Lung (tissue), 12 donors: ENCODE measurements around the gene UVSSA. TPM values are rescaled to one million over a fixed set of nuclear protein-coding genes. Genes with fewer than 3 reads are reported as not detected.

Source experiments
- ATAC-seq: fragments of 200-7000 bp; cut with Tn5 transposase; one replicate; pipeline ENCODE4 v1.9.1; 2020; ENCODE audit warnings: moderate number of reproducible peaks; ENCODE audit not compliant: insufficient read depth, low FRiP score
- DNase-seq, 3 donors: peaks; one replicate each; pipeline ENCODE4 v3.0.0-alpha.2; 2013 to 2017
- H3K27ac ChIP-seq, 2 donors: one replicate each; pipeline ENCODE4 v1.5.1; 2013; ENCODE audit warnings: mild to moderate bottlenecking in 2 of 2, moderate library complexity in 2 of 2, control low read depth in 1 of 2, inconsistent platforms in 1 of 2, low read depth in 1 of 2, low read length in 1 of 2
- H3K27me3 ChIP-seq, 3 donors: one replicate each; pipeline ENCODE4 v1.5.1; 2013; ENCODE audit warnings: low read length in 2 of 3; ENCODE audit not compliant: control insufficient read depth in 3 of 3, insufficient read depth in 3 of 3
- H3K36me3 ChIP-seq, 4 donors: one replicate each; pipeline ENCODE4 v1.5.1; 2013; ENCODE audit warnings: low read length in 4 of 4, mild to moderate bottlenecking in 1 of 4, moderate library complexity in 1 of 4; ENCODE audit not compliant: control insufficient read depth in 4 of 4, insufficient read depth in 4 of 4
- H3K4me1 ChIP-seq, 5 donors: one replicate each; pipeline ENCODE4 v1.5.1; 2013; ENCODE audit warnings: low read length in 5 of 5, mild to moderate bottlenecking in 2 of 5, moderate library complexity in 1 of 5; ENCODE audit not compliant: control insufficient read depth in 5 of 5, insufficient read depth in 5 of 5
- H3K4me3 ChIP-seq: one replicate; pipeline ENCODE4 v1.5.1; 2013; ENCODE audit warnings: mild to moderate bottlenecking, control low read depth, moderate library complexity
- H3K9ac ChIP-seq, 2 donors: one replicate each; pipeline ENCODE4 v1.5.1; 2013; ENCODE audit warnings: low read length in 2 of 2, control low read depth in 1 of 2; ENCODE audit not compliant: insufficient read depth in 1 of 2
- H3K9me3 ChIP-seq, 4 donors: one replicate each; pipeline ENCODE4 v1.5.1; 2013; ENCODE audit warnings: low read length in 3 of 4, mild to moderate bottlenecking in 1 of 4, moderate library complexity in 1 of 4; ENCODE audit not compliant: control insufficient read depth in 4 of 4, insufficient read depth in 3 of 4
- CTCF ChIP-seq: IDR thresholded peaks from 2 replicates; pipeline ENCODE4 v1.5.1; 2012; ENCODE audit warnings: mild to moderate bottlenecking; ENCODE audit errors: control extremely low read depth, extremely low read depth
- WGBS, 2 donors: extraction: QIAGEN DNeasy Blood & Tissue Kit; methylation state at CpG; one replicate each; pipeline ENCODE4 v1.1.7; 2013; 5-methylcytosine and 5-hydroxymethylcytosine counted together
- polyA plus RNA-seq, 2 donors: library from polyadenylated mRNA; stranded (reverse); fragments of 200-250 nt; gene quantifications; one replicate each; pipeline ENCODE4 v1.2.1, GENCODE V29; 2013
- total RNA-seq, 2 donors: library from RNA; depleted of rRNA in 1 of 2; stranded (reverse); fragments of >200 nt in 1 of 2; gene quantifications; one replicate each; pipeline ENCODE4 v1.2.1, GENCODE V29; 2014 to 2021
- donor health status: control.
- donor health status: control.
- donor health status: Bipolar disorder and iron deficiency.
- donor health status: healthy.
- donor health status: DM: yes; HTN: yes; CAD: no.

The UVSSA gene
- total and polyA plus RNA-seq, 4 donors, result 9.8 to 50.9 (median 17.7) TPM

- no peak overlapping the region for H3K4me3 ChIP-seq
- H3K27ac ChIP-seq, result no peak overlapping the region
- peaks cover 0 to 6% (median under 1%) of the 10 kb centered on the region in 4 donors for H3K9me3 ChIP-seq
- H3K27me3 ChIP-seq, result peaks cover 12 to 43% (median 22%) of the 10 kb centered on the region in 3 donors
- peak in 1 of 3 donors; percentile 8 for DNase-seq
- peaks cover 0 to 15% (median 0%) of the 10 kb centered on the region in 5 donors for H3K4me1 ChIP-seq
- 38 to 48% methylated on average over 13 to 14 of the region's 14 CpGs for WGBS, 2 donors
- no peaks in the 10 kb centered on the region for H3K36me3 ChIP-seq
- H3K9ac ChIP-seq, result no peak overlapping the region
- no peak for TF ChIP-seq CTCF
- no peak for ATAC-seq
Observed at GRCh38 chr4:1400831-1401408, 53.9 kb downstream of the UVSSA start.

- DNase-seq, result peak in 1 of 3 donors; percentile 11
- no peak for ATAC-seq
- H3K27me3 ChIP-seq, result peaks cover 12 to 43% (median 27%) of the 10 kb centered on the region in 3 donors
Observed at GRCh38 chr4:1401409-1402020, 54.5 kb downstream of the UVSSA start.

GRCh38 chr4:1402021-1402515 lies 55.1 kb downstream of the UVSSA start:
- TF ChIP-seq CTCF, result no peak
- DNase-seq (peak in 1 of 3 donors; percentile 9), ATAC-seq (no peak)
- WGBS, 2 donors, result 11 to 12% methylated on average over 17 to 24 of the region's 24 CpGs
- H3K4me3 ChIP-seq, result no peak overlapping the region
- H3K9ac ChIP-seq, result no peak overlapping the region
- no peak overlapping the region for H3K27ac ChIP-seq
- H3K36me3 ChIP-seq, result no peaks in the 10 kb centered on the region
- H3K27me3 ChIP-seq, result peaks cover 12 to 44% (median 32%) of the 10 kb centered on the region in 3 donors
- H3K9me3 ChIP-seq, result peaks cover 0 to 6% (median 0%) of the 10 kb centered on the region in 4 donors
- H3K4me1 ChIP-seq, result peaks cover 0 to 20% (median 0%) of the 10 kb centered on the region in 5 donors

More at GRCh38 chr4:1401409-1402020, 54.5 kb downstream of the UVSSA start:
- 35 to 48% methylated on average over 15 to 18 of the region's 18 CpGs for WGBS, 2 donors
- H3K27ac ChIP-seq, result no peak overlapping the region
- H3K4me3 ChIP-seq, result no peak overlapping the region
- peaks cover 0 to 6% (median 0%) of the 10 kb centered on the region in 4 donors for H3K9me3 ChIP-seq
- no peak for TF ChIP-seq CTCF
- H3K36me3 ChIP-seq, result no peaks in the 10 kb centered on the region
- H3K4me1 ChIP-seq, result peaks cover 0 to 17% (median 0%) of the 10 kb centered on the region in 5 donors
- no peak overlapping the region for H3K9ac ChIP-seq
